ENCODE measurements around the gene CDIP1. TPM values are rescaled to one million over a fixed set of nuclear protein-coding genes. Genes with fewer than 3 reads are reported as not detected.

CDIP1 gene
- total and polyA plus RNA-seq, 2 of the 8 experiments (the other 6 are each of a cell fraction or from before 2014, with no cell fraction given): 56.6 to 76.3 TPM

- TF ChIP-seq, protein P1, sequence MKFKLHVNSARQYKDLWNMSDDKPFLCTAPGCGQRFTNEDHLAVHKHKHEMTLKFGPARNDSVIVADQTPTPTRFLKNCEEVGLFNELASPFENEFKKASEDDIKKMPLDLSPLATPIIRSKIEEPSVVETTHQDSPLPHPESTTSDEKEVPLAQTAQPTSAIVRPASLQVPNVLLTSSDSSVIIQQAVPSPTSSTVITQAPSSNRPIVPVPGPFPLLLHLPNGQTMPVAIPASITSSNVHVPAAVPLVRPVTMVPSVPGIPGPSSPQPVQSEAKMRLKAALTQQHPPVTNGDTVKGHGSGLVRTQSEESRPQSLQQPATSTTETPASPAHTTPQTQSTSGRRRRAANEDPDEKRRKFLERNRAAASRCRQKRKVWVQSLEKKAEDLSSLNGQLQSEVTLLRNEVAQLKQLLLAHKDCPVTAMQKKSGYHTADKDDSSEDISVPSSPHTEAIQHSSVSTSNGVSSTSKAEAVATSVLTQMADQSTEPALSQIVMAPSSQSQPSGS (IDR thresholded peaks at IDR 0.05; ENCODE audit: low read length): no peak
- TF ChIP-seq EZH2 (IDR thresholded peaks at IDR 0.05; ENCODE audit: low read depth, low read length, severe bottlenecking) (no peak), TBP (IDR thresholded peaks at IDR 0.05; ENCODE audit: low read depth, low read length) (no peak), ASH2L (IDR thresholded peaks at IDR 0.05; ENCODE audit: low read length) (no peak), BRCA1 (IDR thresholded peaks at IDR 0.05; ENCODE audit: low read depth, low read length) (no peak), FOSL1 (IDR thresholded peaks at IDR 0.05; ENCODE audit: insufficient read depth, low read depth, low read length) (no peak), POU5F1 (IDR thresholded peaks at IDR 0.05; ENCODE audit: low read depth, low read length) (no peak), TEAD4 (IDR thresholded peaks at IDR 0.05; ENCODE audit: low read depth, low read length) (no peak), SIRT6 (IDR thresholded peaks at IDR 0.05; ENCODE audit: low read length) (no peak), CTBP2 (IDR thresholded peaks at IDR 0.05; ENCODE audit: borderline replicate concordance, insufficient read depth, insufficient read length, low read length) (no peak), CBX5 (IDR thresholded peaks at IDR 0.05; ENCODE audit: low read depth, low read length) (no peak)
Measured at GRCh38 chr16:4566144-4566543, 27.6 kb upstream of the CDIP1 start (continued).

Data from H1 (cell line).